ENCODE measurements around the gene UBAP2. TPM values are rescaled to one million over a fixed set of nuclear protein-coding genes. Genes with fewer than 3 reads are reported as not detected.

The UBAP2 gene
- total RNA-seq, 3 donors from 2014 or later (not counting 1 experiment from before 2014, with no cell fraction given), result 30.2 to 34.4 (median 31.1) TPM

DNA sequence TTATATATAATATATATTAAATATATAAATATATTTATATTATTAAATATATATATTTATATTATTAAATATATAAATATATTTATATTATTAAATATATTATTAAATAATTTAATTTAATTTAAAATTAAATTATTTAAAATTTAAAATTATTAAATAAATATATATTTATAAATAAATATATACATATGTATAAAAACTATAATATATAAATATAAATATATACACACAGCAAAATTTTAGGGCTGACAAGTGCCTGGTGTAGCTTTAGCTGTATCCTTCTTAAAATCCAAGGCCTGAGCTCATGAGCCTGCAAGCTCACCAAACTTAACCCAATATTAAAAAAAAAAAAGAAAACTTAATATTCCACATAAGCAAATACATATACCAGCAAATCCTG is 53.2 kb downstream of the UBAP2 start:
- Mint-ChIP-seq H3K4me1 (no peaks in the 10 kb centered on the region), H3K27ac (no peak overlapping the region), H3K36me3 (no peaks in the 10 kb centered on the region), H3K27me3 (ENCODE audit: low read depth in 2 of 2) (no peaks in the 10 kb centered on the region), H3K4me3 (no peak overlapping the region), H3K9me3 (no peaks in the 10 kb centered on the region)
- Histone ChIP-seq H3K27me3 (ENCODE audit: control insufficient read depth, insufficient read depth, low read length) (no peaks in the 10 kb centered on the region), H3K36me3 (ENCODE audit: control insufficient read depth, insufficient read depth, low read length) (peaks cover 18% of the 10 kb centered on the region), H3K4me1 (ENCODE audit: control insufficient read depth, insufficient read depth, low read length) (no peaks in the 10 kb centered on the region), H3K27ac (ENCODE audit: low read length) (no peak overlapping the region), H3K9me3 (ENCODE audit: control insufficient read depth, insufficient read depth, low read length) (no peaks in the 10 kb centered on the region), H3K4me3 (ENCODE audit: low read length) (no peak overlapping the region)
- no peak for ATAC-seq
- intact Hi-C loops (cut with micrococcal nuclease), result no loop called here
- DNase-seq, result no peak
- TF ChIP-seq, protein P1, sequence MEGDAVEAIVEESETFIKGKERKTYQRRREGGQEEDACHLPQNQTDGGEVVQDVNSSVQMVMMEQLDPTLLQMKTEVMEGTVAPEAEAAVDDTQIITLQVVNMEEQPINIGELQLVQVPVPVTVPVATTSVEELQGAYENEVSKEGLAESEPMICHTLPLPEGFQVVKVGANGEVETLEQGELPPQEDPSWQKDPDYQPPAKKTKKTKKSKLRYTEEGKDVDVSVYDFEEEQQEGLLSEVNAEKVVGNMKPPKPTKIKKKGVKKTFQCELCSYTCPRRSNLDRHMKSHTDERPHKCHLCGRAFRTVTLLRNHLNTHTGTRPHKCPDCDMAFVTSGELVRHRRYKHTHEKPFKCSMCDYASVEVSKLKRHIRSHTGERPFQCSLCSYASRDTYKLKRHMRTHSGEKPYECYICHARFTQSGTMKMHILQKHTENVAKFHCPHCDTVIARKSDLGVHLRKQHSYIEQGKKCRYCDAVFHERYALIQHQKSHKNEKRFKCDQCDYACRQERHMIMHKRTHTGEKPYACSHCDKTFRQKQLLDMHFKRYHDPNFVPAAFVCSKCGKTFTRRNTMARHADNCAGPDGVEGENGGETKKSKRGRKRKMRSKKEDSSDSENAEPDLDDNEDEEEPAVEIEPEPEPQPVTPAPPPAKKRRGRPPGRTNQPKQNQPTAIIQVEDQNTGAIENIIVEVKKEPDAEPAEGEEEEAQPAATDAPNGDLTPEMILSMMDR (IDR thresholded peaks at IDR 0.05), result no peak

DNA sequence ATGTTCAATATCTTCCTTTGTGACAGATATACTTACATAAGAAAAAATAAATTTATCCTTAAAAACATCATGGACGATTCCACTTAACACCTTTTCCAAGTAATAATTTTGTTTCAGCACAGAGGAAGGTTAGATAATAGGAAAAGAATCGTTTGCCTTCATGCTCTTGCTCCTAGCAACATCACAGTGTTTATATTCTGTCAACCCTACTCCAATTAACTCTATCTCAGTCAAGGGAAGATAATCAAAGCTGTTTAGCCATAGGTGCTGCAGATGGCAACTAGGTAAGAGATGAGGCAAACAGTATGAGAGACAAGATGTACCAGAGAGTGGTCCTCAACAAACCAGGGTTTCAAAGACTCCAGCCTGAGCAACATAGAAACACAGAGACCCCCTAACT is 55.6 kb downstream of the UBAP2 start:
- Mint-ChIP-seq H3K27me3 (ENCODE audit: low read depth in 2 of 2) (no peaks in the 10 kb centered on the region), H3K36me3 (no peaks in the 10 kb centered on the region)
- H3K4me1 ChIP-seq (ENCODE audit: control insufficient read depth, insufficient read depth, low read length), result no peaks in the 10 kb centered on the region

DNA sequence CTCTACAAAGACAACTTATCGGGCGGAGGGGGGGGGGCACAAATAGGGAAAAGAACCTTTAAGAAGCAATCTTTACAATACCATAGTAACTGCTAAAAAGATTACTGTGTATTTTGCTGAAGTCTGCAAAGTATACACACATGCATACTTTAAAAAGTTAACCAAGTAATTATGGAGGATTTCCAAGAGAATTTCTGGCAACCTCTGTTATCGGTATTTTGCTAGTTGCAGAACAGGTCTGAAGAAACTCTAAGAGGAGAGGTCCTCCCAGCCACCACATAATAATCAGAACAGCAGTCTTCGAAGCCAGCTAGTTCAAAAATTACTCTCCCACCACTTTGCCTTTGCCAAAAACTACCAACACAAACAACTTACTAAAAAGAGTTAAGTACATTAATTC is 56.1 kb downstream of the UBAP2 start:
- Histone ChIP-seq H3K36me3 (ENCODE audit: control insufficient read depth, insufficient read depth, low read length) (peaks cover 25% of the 10 kb centered on the region), H3K9me3 (ENCODE audit: control insufficient read depth, insufficient read depth, low read length) (no peaks in the 10 kb centered on the region), H3K27me3 (ENCODE audit: control insufficient read depth, insufficient read depth, low read length) (no peaks in the 10 kb centered on the region), H3K27ac (ENCODE audit: low read length) (no peak overlapping the region), H3K4me3 (ENCODE audit: low read length) (no peak overlapping the region), H3K4me1 (ENCODE audit: control insufficient read depth, insufficient read depth, low read length) (no peaks in the 10 kb centered on the region)
- TF ChIP-seq, protein P1 (IDR thresholded peaks at IDR 0.05), result no peak
- Mint-ChIP-seq H3K4me1 (no peaks in the 10 kb centered on the region), H3K4me3 (no peak overlapping the region), H3K27me3 (ENCODE audit: low read depth in 2 of 2) (no peaks in the 10 kb centered on the region), H3K9me3 (no peaks in the 10 kb centered on the region), H3K36me3 (no peaks in the 10 kb centered on the region), H3K27ac (no peak overlapping the region)
- 92% methylated on average over 2 of the region's 4 CpGs for WGBS (ENCODE audit: insufficient coverage)
- intact Hi-C loops (cut with micrococcal nuclease), result no loop called here
- ATAC-seq (no peak), DNase-seq (no peak)

More for the DNA sequence above, 55.6 kb downstream of the UBAP2 start:
- WGBS (ENCODE audit: insufficient coverage), result no CpG with 5 or more reads among the region's 2 CpGs
- no peaks in the 10 kb centered on the region for H3K9me3 ChIP-seq (ENCODE audit: control insufficient read depth, insufficient read depth, low read length)
- H3K4me3 Mint-ChIP-seq, result no peak overlapping the region
- H3K9me3 Mint-ChIP-seq, result no peaks in the 10 kb centered on the region
- DNase-seq (no peak), ATAC-seq (no peak)
- no peaks in the 10 kb centered on the region for H3K4me1 Mint-ChIP-seq
- intact Hi-C loops (cut with micrococcal nuclease), result no loop called here
- TF ChIP-seq, protein P1 (IDR thresholded peaks at IDR 0.05), result no peak
- H3K27ac Mint-ChIP-seq, result no peak overlapping the region
- H3K4me3 ChIP-seq (ENCODE audit: low read length), result no peak overlapping the region
- no peaks in the 10 kb centered on the region for H3K27me3 ChIP-seq (ENCODE audit: control insufficient read depth, insufficient read depth, low read length)
- H3K36me3 ChIP-seq (ENCODE audit: control insufficient read depth, insufficient read depth, low read length), result peaks cover 25% of the 10 kb centered on the region
- H3K27ac ChIP-seq (ENCODE audit: low read length), result no peak overlapping the region

DNA sequence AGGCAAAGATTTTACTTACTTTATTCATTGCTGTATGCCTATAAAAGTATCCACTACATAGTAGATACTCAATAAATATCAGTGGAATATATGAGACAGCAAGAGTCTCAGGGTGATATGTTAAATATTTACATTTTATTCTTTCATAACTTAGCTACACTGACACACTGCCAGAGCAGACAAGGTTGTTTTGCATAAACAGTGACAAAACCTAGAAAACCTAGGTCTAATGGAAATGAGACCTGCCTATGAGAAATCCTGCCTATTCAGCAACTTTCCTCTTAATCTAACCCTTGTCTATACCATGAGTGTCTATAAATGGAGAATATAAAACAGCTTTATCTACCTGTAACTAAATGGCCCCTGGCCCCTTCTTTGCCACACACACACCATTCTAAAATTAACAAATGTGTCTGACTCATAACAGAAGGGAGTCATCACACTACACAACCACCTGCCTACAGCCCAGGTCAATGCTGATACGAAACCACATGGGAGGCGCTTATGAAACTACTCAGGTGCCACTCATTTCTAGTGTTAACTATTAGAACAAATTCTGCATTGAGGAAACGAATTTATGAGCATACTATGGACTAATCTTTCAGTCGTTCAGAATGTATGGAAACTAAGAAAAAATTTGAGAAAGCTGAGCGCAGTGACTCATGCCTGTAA is 60.3 kb downstream of the UBAP2 start:
- Mint-ChIP-seq H3K4me1 (no peaks in the 10 kb centered on the region), H3K4me3 (no peak overlapping the region), H3K27me3 (ENCODE audit: low read depth in 2 of 2) (no peaks in the 10 kb centered on the region), H3K27ac (no peak overlapping the region), H3K36me3 (peaks cover 6% of the 10 kb centered on the region), H3K9me3 (no peaks in the 10 kb centered on the region)
- TF ChIP-seq, protein P1 (IDR thresholded peaks at IDR 0.05), result no peak
- 89% methylated on average over 5 of the region's 5 CpGs for WGBS (ENCODE audit: insufficient coverage)
- DNase-seq, result peak in 1 of 2 donors; percentile 6
- Histone ChIP-seq H3K27ac (ENCODE audit: low read length) (no peak overlapping the region), H3K4me1 (ENCODE audit: control insufficient read depth, insufficient read depth, low read length) (no peaks in the 10 kb centered on the region), H3K4me3 (ENCODE audit: low read length) (no peak overlapping the region), H3K36me3 (ENCODE audit: control insufficient read depth, insufficient read depth, low read length) (peaks cover 23% of the 10 kb centered on the region), H3K9me3 (ENCODE audit: control insufficient read depth, insufficient read depth, low read length) (no peaks in the 10 kb centered on the region), H3K27me3 (ENCODE audit: control insufficient read depth, insufficient read depth, low read length) (no peaks in the 10 kb centered on the region)
- intact Hi-C loops (cut with micrococcal nuclease), result no loop called here
- no peak for ATAC-seq

Data from natural killer cell (primary cell).